ENCODE measurements around the gene MORC2.

- TF ChIP-seq CTCF (IDR thresholded peaks at IDR 0.05) (no peak), POLR2A (IDR thresholded peaks at IDR 0.05) (no peak)
Observed at GRCh38 chr22:30905696-30906341, 62.8 kb downstream of the MORC2 start.

Measured in esophagus squamous epithelium (tissue), 4 donors.